GM12873 (cell line): Measurements from ENCODE around the gene CHCHD10.

Experiments
- TF ChIP-seq, protein P1 (sequence below): IDR thresholded peaks from 2 replicates; pipeline ENCODE4 v1.5.1; 2012; ENCODE audit warnings: low read depth, mild to moderate bottlenecking, moderate library complexity, low read length, control low read depth; ENCODE audit not compliant: insufficient read depth; ENCODE audit errors: missing control alignments

Gene CHCHD10

DNA sequence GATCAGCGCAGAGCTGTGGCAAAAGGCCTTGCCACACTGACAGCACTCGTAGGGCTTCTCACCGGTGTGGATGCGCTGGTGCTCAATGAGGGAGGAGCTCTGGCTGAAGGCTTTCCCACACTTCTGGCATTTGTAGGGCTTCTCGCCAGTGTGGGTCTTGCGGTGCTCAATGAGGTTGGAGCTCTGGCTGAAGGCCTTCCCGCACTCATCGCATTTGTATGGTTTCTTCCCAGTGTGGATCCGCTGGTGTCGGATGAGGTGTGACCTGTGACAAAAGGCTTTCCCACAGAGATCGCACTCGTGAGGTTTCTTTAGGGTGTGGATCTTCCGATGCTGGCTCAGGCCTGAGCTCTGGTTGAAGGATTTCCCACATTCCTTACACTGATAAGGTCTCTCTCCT is 23.8 kb downstream of the CHCHD10 start:
- TF ChIP-seq, protein P1, sequence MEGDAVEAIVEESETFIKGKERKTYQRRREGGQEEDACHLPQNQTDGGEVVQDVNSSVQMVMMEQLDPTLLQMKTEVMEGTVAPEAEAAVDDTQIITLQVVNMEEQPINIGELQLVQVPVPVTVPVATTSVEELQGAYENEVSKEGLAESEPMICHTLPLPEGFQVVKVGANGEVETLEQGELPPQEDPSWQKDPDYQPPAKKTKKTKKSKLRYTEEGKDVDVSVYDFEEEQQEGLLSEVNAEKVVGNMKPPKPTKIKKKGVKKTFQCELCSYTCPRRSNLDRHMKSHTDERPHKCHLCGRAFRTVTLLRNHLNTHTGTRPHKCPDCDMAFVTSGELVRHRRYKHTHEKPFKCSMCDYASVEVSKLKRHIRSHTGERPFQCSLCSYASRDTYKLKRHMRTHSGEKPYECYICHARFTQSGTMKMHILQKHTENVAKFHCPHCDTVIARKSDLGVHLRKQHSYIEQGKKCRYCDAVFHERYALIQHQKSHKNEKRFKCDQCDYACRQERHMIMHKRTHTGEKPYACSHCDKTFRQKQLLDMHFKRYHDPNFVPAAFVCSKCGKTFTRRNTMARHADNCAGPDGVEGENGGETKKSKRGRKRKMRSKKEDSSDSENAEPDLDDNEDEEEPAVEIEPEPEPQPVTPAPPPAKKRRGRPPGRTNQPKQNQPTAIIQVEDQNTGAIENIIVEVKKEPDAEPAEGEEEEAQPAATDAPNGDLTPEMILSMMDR, result no peak

DNA sequence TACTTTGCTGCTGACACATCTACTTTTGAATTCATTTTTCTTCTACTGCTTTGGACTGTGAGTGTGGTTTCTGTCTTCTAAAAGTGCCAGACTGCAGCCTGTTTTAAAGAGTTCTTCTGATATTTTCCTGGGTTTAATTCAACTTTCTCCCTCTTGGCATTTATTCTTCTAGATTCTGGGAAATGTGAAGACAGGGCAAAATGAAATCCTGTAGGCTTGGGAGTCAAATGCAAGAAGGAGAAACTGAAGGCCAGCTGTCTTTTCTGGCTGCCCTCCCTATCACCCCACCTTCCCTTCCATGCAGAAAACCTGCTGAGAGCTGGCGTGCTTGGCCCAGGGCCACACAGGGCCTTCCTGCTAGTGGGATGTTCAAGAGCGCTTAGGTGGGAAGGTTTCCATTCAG is 24.5 kb downstream of the CHCHD10 start:
- TF ChIP-seq, protein P1, result no peak

DNA sequence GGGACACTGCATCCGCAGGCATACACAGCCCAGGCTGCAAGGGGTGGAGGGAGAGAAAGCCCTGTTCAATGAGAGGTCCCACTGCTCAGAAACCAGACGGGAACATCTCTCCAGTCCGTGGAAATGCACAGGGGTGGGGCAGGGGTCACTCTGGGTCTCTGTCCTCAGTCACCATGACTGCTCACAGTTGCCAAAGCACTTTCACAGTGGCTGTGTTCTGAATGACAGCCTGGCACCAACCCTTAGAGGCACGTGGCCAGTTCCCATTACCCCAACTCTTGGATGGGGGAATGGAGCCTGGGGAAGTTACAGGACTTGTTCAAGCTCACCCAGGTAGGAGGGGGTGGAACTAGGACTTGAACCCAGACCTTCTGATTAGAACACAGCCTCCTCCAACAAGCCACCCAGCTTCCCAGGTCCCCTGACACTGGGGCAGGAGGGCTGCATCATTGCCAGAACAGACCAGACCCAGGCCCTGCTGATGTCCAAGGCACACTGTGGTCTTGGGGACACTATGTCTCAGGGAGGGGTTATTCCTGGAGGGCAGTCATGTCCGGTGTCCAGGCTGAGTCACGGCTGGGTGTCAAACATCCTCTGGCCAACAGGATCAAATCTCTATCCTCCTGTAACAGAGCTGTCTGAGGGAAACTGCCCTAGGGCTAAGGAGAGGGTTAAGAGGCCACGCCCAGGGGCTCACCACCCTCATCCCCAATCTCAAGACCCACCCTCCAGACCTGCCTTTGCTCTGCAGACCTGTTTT is 25.1 kb downstream of the CHCHD10 start:
- TF ChIP-seq, protein P1, result no peak

DNA sequence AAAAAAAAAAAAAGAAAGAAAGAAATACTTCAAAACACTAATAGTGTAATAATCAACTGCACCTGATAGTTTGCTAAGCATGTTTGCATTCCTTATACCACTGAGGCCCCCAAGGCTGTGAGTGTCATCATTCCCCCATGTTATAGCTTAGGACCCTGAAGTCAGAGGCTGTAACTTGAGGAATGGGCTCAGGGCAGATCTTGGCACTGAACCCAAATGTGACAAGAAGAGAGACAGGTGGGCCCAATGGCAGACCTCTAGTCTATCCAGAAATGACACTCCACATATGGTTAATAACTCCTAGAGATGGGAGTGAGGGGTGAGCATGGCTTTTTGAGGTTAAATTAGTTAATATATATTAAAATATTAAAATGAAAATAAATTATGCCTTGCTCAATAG is 30.1 kb downstream of the CHCHD10 start:
- TF ChIP-seq, protein P1, result no peak

DNA sequence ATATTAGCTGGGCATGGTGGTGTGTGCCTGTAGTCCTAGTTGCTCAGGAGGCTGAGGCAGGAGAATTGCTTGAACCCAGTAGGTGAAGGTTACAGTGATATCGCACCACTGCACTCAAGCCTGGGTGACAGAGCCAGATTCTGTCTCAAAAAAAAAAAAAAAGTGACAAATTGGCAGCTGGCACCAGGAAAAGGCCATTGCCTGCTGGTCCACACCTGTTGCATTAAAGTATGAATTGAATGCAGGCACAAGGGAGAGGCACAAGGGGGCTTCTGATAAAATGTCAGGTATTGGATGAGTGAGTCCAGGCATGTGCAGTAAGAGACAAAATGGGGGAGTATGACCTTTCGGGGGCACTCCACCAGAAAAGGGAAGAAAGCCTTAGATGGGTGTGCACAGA is 45.0 kb downstream of the CHCHD10 start:
- TF ChIP-seq, protein P1, result no peak

DNA sequence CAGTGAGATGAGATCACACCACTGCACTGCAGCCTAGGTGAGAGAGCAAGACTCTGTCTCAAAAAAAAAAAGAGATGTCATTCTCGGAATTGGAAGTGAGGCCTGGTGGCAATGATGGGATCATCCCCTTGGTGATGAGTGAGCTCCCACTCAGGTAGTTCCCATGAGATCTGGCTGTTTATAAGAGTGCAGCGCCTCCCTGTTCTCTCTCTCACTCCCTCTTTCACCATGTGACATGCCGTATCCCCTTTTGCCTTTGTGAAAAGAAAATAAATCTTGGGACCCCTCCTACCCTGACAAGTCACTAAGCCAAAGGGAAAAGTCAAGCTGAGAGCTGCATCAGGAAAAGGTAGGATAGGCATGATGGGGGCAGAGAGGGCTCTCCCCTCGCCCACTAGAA is 45.6 kb downstream of the CHCHD10 start:
- TF ChIP-seq, protein P1, result no peak

DNA sequence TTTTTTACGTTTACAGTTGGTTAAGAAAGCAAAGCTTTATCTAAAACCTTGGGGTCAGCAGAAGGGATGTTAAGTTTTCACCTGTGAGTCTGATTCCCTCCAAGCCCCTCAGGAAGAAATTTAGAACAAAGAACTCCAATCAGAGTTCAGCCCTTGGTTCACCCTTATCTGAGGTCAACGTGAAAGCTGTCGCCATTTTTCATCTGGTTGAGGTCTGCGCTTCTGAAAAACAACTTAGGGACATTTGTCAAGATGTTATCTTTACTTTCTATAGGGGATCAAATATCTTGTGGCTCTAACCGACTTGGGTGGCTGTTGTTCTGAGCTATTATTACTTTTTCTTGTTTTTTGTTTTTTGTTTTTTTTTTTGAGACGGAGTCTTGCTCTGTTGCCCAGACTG is 46.9 kb downstream of the CHCHD10 start:
- TF ChIP-seq, protein P1, result no peak
